Measurements from ENCODE around the gene FAF1.
"Not testable (repeated sequence)": the region's sequence is repeated elsewhere in the genome, so short reads cannot be mapped to it uniquely, and the experiment has no call there.

GRCh38 chr1:50935276-50935675, 24.8 kb downstream of the FAF1 start:
- not testable (repeated sequence) for TF ChIP-seq CTCF (IDR thresholded peaks at IDR 0.05; ENCODE audit: extremely low read depth in 1 of 2, insufficient read depth in 1 of 2, low read depth in 1 of 2, low read length in 2 of 2); POLR2A (IDR thresholded peaks at IDR 0.05; ENCODE audit: low read depth, low read length); EZH2 (IDR thresholded peaks at IDR 0.05; ENCODE audit: borderline replicate concordance, low read depth, low read length, severe bottlenecking); POLR2AphosphoS5 (IDR thresholded peaks at IDR 0.05; ENCODE audit: insufficient read depth, low read depth, low read length); GATA2 (IDR thresholded peaks at IDR 0.05; ENCODE audit: insufficient read depth, insufficient read length, low read depth, low read length)
